Natural killer cell treated with Interleukin-12 subunit alpha and Interleukin-12 subunit beta and Interleukin-15 and Interleukin-18, amount 100 ng/mL, for 72 hours (primary cell): ENCODE data around the gene CREB3. TPM values are rescaled to one million over a fixed set of nuclear protein-coding genes. Genes with fewer than 3 reads are reported as not detected.
A peak's percentile ranks its signal among the peaks of the same experiment; 100 is the strongest.

Experiments used
- ATAC-seq, 2 donors: fragments of 150-1000 bp; cut with Tn5 transposase in 1 of 2; sonication (Bioruptor Pico), chemical (Tn5 transposase) in 1 of 2; 2 replicates each; pipeline ENCODE4 v1.10.0; 2021
- DNase-seq: peaks from one replicate; pipeline ENCODE4 v3.0.0; 2022; ENCODE audit warnings: low spot score
- H3K27ac Mint-ChIP-seq, 2 donors: 1 replicate in 1 of 2; 2 replicates in 1 of 2; pipeline ENCODE4 v1.8.0; 2022; ENCODE audit warnings: mixed read lengths in 2 of 2, mild to moderate bottlenecking in 1 of 2, moderate library complexity in 1 of 2
- H3K27me3 Mint-ChIP-seq, 2 donors: 1 replicate in 1 of 2; 2 replicates in 1 of 2; pipeline ENCODE4 v1.8.0; 2022; ENCODE audit warnings: mixed read lengths in 2 of 2
- H3K36me3 Mint-ChIP-seq: one replicate; pipeline ENCODE4 v1.8.0; 2022; ENCODE audit warnings: mixed read lengths
- H3K4me1 Mint-ChIP-seq, 2 donors: 1 replicate in 1 of 2; 2 replicates in 1 of 2; pipeline ENCODE4 v1.8.0; 2022; ENCODE audit warnings: low read depth in 2 of 2, mixed read lengths in 2 of 2, mild to moderate bottlenecking in 1 of 2
- H3K4me3 Mint-ChIP-seq: one replicate; pipeline ENCODE4 v1.8.0; 2022; ENCODE audit warnings: mixed read lengths
- H3K9me3 Mint-ChIP-seq: 2 replicates; pipeline ENCODE4 v1.8.0; 2022; ENCODE audit warnings: mixed read lengths
- total RNA-seq, 2 donors: library from RNA; stranded (reverse); gene quantifications; one replicate each; pipeline ENCODE4 v1.2.3, GENCODE V29; 2022

Gene CREB3
- total RNA-seq, 2 donors from 2014 or later: 29.4 to 35.7 TPM

DNA sequence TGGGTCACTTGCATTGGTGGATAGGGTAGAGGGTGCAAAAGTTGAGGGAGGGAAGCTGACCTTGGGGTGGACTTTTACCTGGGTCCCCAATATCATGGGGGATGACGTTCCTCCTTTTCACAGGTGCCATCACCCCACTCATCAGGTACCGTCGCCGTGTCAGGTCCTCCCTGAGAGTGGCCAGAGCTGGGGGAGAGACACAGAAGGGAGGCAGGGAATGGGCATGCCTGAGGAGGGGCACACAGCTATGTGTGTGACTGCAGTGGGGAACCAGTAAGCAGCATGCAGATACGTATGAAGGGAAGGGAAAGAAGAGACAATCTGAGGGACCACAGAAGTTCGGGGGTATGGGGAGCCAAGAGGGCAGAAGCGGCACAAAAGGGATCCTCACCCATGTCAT lies 6.5 kb downstream of the CREB3 start:
- Mint-ChIP-seq H3K4me3 (no peak overlapping the region), H3K4me1 (peaks cover 24 to 27% of the 10 kb centered on the region in 2 donors), H3K27ac (no peak overlapping the region), H3K9me3 (no peaks in the 10 kb centered on the region), H3K36me3 (peaks cover 25% of the 10 kb centered on the region), H3K27me3 (no peaks in the 10 kb centered on the region)
- DNase-seq (no peak), ATAC-seq (no peak)

DNA sequence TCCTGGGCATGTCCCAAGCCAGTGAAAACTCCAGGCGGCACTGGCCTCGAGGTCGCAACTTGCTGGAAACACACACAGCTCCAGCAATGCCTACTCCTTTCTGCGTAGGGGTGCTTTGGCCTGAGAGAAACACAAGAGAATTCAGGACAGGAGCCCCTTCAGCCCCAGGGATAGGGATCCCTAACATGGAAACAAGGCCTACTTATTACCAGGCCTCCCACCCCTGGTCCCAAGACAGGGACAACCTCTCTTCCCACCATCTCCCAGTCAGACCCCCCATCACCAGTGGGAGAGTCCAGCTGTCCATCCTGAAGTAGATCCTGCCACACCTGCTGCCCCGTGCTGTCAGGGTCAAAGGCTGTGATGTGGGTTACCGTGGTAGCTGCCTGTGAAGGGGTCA lies 7.8 kb downstream of the CREB3 start:
- H3K9me3 Mint-ChIP-seq: no peaks in the 10 kb centered on the region
- peaks cover 19 to 33% of the 10 kb centered on the region in 2 donors for H3K4me1 Mint-ChIP-seq
- peaks cover 21% of the 10 kb centered on the region for H3K36me3 Mint-ChIP-seq
- H3K4me3 Mint-ChIP-seq: no peak overlapping the region
- H3K27me3 Mint-ChIP-seq: no peaks in the 10 kb centered on the region
- H3K27ac Mint-ChIP-seq: no peak overlapping the region
- no peak for DNase-seq
- ATAC-seq: no peak

DNA sequence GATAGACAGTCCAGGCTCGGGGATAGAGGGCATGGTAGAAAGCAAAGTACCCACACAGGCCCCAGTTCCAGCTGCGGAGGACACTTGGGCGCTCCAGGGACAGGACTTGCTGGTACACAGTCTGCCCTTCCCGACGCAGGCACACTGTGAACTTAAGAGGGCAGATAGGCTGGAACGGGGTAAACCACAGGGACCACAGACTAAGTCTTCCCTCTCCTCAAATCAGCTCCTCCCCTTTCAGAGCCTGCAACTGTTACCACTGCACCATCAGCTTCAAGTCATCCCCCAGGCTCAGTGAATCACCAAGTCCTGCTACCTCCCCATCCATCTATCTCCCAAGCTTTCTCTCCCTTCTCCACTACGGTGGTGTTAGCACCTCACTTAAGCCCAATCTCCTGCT lies 9.3 kb downstream of the CREB3 start:
- peak overlapping the region; percentile 12 to 24 for H3K27ac Mint-ChIP-seq
- DNase-seq (no peak), ATAC-seq (peak; percentile 43 to 69)
- no peak overlapping the region for H3K4me3 Mint-ChIP-seq
- H3K4me1 Mint-ChIP-seq: peaks cover 26 to 40% of the 10 kb centered on the region in 2 donors
- peaks cover 21% of the 10 kb centered on the region for H3K36me3 Mint-ChIP-seq
- no peaks in the 10 kb centered on the region for H3K9me3 Mint-ChIP-seq
- H3K27me3 Mint-ChIP-seq: no peaks in the 10 kb centered on the region

DNA sequence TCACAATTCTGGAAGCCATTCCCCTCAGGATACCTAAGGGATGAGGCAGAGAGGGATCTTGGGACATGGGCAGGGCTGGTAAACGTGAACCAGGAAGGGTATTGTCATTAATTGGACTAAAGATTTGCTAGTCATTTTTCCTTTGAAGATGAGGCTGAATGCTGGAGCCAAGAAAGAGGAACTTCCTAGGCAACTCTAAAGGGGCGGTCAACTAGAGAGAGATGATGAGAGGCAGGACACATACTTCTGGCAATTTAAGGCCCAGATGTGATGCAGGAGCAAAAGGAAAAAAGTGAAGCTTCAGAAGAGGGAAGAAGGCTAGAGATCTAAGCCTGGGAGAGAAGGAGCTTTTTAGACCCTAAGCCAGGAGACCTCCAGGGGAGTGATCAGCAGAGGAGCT lies 11.0 kb downstream of the CREB3 start:
- Mint-ChIP-seq H3K9me3 (no peaks in the 10 kb centered on the region), H3K36me3 (peaks cover 21% of the 10 kb centered on the region), H3K27ac (peak overlapping the region in 1 of 2 donors; percentile 4), H3K4me3 (no peak overlapping the region), H3K27me3 (no peaks in the 10 kb centered on the region), H3K4me1 (peaks cover 41 to 54% of the 10 kb centered on the region in 2 donors)
- DNase-seq (no peak), ATAC-seq (no peak)

DNA sequence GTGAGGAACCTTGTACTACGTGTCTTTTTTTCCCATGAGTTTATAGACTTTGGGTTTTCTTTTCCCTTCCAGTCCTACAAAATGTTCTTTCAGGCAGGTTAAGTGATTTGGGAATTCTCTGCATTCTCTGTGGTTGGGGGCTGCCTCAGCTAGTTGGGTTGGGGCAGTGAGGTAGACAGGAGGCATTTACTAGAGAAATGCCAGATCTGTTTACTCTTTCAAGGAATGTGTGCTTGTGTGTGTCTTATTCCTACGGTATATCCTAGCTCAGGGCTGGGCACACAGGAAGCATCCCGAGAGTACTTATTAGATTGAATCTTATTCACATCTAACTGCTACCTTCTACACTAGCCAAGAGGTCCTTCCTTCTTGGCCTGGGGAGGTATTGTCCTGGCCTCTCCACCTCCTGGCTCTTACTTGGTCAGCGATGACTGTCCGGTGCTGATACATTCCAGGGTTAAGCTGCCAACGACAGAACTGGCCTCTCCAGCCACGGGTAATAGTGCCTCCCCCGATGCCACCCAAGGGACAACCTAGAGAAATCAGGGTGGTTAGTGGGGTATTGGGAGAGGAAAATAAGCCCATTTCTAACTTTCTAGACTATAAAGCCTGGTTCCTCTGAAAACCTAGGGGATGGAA lies 11.5 kb downstream of the CREB3 start:
- H3K4me1 Mint-ChIP-seq: peaks cover 41 to 54% of the 10 kb centered on the region in 2 donors
- DNase-seq: no peak
- H3K27me3 Mint-ChIP-seq: no peaks in the 10 kb centered on the region
- H3K9me3 Mint-ChIP-seq: no peaks in the 10 kb centered on the region
- no peak for ATAC-seq
- H3K4me3 Mint-ChIP-seq: no peak overlapping the region
- H3K36me3 Mint-ChIP-seq: peaks cover 15% of the 10 kb centered on the region
- H3K27ac Mint-ChIP-seq: peak overlapping the region in 1 of 2 donors; percentile 4

DNA sequence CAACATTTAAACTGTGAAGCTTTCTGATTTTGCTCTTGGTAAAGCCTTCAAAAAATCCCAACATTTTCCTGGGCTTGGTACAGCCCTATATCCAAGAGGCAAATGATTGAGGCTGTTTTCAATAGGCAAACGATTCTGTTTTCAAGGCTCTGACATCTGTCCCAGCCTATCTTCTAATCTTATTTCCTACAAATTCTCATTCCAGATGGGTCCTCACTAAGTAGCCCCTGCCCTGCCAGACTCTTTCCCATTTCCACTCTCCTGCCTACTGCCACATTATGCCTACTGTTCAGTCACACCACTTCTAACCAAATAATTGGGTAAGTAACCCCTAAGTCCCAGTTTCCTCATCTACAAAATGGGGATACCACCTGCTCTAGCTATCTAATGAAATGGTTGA lies 13.1 kb downstream of the CREB3 start:
- Mint-ChIP-seq H3K36me3 (peaks cover 14% of the 10 kb centered on the region), H3K4me1 (peaks cover 48 to 58% of the 10 kb centered on the region in 2 donors), H3K27me3 (no peaks in the 10 kb centered on the region), H3K27ac (peak overlapping the region in 1 of 2 donors; percentile 61), H3K9me3 (no peaks in the 10 kb centered on the region), H3K4me3 (peak overlapping the region; percentile 95)
- ATAC-seq (no peak), DNase-seq (no peak)

DNA sequence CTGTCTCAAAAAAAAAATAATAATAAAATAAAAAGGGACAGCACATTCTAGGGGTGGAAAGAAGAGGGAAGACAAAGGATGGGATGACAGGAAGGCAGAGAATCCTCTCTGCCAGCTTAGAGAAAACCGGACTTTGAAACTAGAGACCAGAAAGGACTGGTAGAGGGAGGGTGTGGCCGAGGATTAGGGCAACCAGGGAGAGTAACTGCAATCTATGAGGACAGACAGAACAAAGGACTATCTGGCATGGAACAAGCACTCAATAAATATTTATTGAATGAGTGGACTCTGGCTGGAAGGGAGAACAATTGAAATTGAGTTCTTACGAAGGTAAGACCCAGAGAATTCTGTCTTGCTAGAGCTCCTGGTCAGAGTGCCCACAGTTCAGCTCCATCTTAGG lies 14.1 kb downstream of the CREB3 start:
- H3K27ac Mint-ChIP-seq: peak overlapping the region in 1 of 2 donors; percentile 92
- no peak for DNase-seq
- H3K9me3 Mint-ChIP-seq: no peaks in the 10 kb centered on the region

DNA sequence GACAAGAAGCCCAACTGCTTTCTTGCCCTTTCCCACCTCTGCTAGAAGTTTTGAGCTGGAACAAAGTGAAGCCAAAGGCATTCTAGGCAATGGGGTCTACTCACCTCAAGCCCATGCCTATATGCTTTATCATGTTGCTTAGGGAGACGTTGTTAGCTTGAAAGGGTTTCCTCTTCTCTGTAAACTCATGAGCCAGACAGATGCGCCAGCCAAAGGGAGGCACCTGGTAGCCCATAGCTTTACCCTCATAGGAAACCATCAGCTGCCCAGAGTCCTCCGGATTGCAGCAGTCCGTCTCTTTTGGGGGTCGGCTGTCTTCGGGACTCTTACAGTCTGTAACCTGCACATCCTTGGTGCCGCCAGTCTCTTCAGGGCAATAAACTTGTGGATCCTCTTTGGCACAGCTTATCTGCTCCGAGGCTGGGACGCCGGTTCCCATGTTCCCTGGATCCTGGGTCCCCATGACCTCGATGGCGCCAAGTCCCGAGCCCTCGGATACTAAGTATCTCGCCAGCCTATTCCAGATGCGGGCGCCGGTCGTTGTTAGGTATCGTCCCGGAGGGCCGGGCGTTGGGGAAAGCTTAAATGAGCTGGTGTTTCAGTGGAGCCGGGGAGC lies 15.9 kb downstream of the CREB3 start:
- peaks cover 35 to 51% of the 10 kb centered on the region in 2 donors for H3K4me1 Mint-ChIP-seq
- no peaks in the 10 kb centered on the region for H3K9me3 Mint-ChIP-seq
- no peak for ATAC-seq
- no peak for DNase-seq
- H3K27me3 Mint-ChIP-seq: no peaks in the 10 kb centered on the region
- H3K36me3 Mint-ChIP-seq: peaks cover 19% of the 10 kb centered on the region
- H3K27ac Mint-ChIP-seq: peak overlapping the region; percentile 65 to 92
- H3K4me3 Mint-ChIP-seq: peak overlapping the region; percentile 95

More for the DNA sequence above, 14.1 kb downstream of the CREB3 start:
- Mint-ChIP-seq H3K4me1 (peaks cover 48 to 59% of the 10 kb centered on the region in 2 donors), H3K27me3 (no peaks in the 10 kb centered on the region), H3K36me3 (peaks cover 14% of the 10 kb centered on the region), H3K4me3 (peak overlapping the region; percentile 95)
- ATAC-seq: no peak

DNA sequence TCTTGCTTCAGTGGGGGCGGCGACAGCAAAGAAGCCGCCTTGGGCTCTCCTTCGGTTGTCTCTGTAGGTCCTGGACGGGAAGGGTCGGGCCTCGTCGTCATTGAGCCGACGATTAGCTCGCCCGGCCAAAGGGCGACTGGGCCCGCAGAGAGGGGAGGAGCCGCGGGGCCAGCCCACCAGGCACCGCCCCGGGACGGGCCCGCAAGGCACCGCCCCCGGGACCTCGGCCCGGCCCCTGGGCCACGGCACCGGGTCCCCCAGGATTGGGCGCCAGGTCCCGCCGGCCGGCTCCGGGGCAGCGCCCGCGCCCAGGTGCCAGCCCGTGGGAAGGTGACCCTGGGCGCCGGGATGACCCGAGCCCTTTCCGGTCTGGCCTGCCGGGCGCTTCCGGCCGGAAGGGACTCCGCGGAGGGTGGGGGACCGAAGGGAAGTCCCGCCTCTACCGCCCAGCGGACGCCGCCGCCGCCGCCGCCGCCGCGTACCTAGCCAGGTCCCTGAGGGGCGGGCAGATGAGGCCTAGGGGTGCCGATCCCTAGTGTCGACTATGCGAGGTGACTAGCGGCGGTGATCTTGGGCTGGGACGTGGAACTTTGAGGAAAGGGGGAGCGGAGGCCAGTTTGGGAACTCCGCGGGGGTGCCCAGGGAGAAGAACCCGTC lies 16.5 kb downstream of the CREB3 start, which contains the start of the genes GBA2 and RGP1:
Gene GBA2, minus strand, starts transcription at position 371 of the 657 bp plus-strand sequence. CDS start 524 bp downstream, outside the sequence.
Gene RGP1, plus strand, starts transcription at position 430 of the 657 bp plus-strand sequence. CDS start 469 bp downstream, outside the sequence.
- Mint-ChIP-seq H3K9me3 (no peaks in the 10 kb centered on the region), H3K27ac (peak within 1 kb of the TSS; percentile 65 to 92), H3K4me1 (peaks cover 35 to 48% of the 10 kb centered on the region in 2 donors), H3K27me3 (no peaks in the 10 kb centered on the region), H3K4me3 (peak within 1 kb of the TSS; percentile 95), H3K36me3 (peaks cover 14% of the 10 kb centered on the region)
- ATAC-seq (peak; percentile 94), DNase-seq (peak; percentile 88)

DNA sequence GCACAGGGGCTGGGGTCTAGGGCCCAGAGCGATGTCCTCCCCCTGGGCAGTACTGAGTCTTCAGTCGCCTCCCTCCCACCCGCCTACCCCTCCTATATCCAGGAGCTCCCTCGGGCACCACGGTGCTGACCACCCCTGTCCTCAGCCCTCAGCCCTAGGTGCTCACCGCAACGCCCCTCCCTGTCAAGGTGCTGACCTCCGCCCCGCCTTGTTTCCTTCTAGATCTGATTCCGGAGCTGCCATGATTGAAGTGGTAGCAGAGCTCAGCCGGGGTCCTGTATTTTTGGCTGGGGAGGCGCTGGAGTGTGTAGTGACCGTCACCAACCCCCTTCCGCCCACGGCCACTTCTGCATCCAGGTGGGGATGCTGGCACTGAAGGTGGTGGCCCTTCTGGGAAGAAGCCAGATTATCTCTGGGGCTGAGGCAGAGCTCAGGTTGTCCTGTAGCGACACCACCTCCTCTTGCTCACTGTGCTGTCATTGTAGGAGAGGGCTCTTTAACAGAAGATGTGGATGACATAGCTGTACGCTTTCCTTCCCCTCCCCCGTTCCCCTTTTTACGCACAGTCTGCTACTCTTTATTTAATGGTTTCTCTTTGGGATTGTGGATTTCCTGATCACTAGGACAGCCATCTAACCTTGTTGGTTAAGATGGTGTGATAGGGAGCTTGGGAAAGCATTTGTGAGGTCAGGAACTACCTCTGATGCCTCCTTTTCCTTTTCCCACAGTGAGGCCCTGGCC lies 17.2 kb downstream of the CREB3 start:
- H3K27me3 Mint-ChIP-seq: no peaks in the 10 kb centered on the region
- no peak for DNase-seq
- H3K27ac Mint-ChIP-seq: peak overlapping the region; percentile 65 to 92
- H3K9me3 Mint-ChIP-seq: no peaks in the 10 kb centered on the region
- H3K4me3 Mint-ChIP-seq: peak overlapping the region; percentile 89
- H3K36me3 Mint-ChIP-seq: peaks cover 14% of the 10 kb centered on the region
- peak; percentile 49 to 54 for ATAC-seq
- H3K4me1 Mint-ChIP-seq: peaks cover 35 to 43% of the 10 kb centered on the region in 2 donors

DNA sequence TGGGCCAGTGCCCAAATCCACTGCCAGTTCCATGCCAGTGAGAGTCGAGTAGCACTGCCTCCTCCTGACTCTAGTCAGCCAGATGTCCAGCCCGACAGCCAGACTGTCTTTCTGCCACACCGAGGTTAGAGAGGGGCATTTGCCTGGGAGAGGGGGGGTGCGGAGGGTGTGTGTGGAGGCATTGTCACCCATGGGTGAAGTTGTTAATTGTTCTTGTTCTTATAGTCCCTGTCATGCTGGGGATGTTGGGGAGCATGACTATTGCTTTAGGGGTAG lies 17.7 kb downstream of the CREB3 start:
- peaks cover 35 to 41% of the 10 kb centered on the region in 2 donors for H3K4me1 Mint-ChIP-seq
- H3K9me3 Mint-ChIP-seq: no peaks in the 10 kb centered on the region
- H3K27me3 Mint-ChIP-seq: no peaks in the 10 kb centered on the region
- H3K4me3 Mint-ChIP-seq: peak overlapping the region; percentile 89
- H3K36me3 Mint-ChIP-seq: peaks cover 14% of the 10 kb centered on the region
- ATAC-seq: no peak
- DNase-seq: no peak
- H3K27ac Mint-ChIP-seq: peak overlapping the region; percentile 65 to 92

DNA sequence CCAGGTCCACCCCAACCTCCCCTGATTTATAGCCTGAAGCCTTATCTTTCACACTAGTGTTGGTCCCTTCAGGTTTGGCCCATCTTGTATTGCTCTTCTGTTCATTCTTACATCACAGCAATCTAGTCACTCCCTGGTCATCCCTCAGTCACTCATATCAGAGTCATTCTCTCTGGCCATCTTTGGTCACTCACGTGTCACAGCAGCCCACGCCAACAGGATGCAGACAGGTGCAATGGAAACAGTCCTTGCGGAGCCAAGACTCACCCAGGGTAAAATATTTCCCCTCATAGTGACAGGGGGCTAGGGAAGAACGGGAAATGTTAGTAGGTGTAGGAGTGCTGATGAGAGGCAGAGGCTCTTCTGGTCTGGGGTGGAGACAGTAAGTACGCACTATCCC lies 21.0 kb downstream of the CREB3 start:
- Mint-ChIP-seq H3K4me1 (peaks cover 23 to 35% of the 10 kb centered on the region in 2 donors), H3K27me3 (no peaks in the 10 kb centered on the region), H3K27ac (no peak overlapping the region), H3K9me3 (no peaks in the 10 kb centered on the region), H3K4me3 (no peak overlapping the region), H3K36me3 (peaks cover 7% of the 10 kb centered on the region)
- DNase-seq (no peak), ATAC-seq (no peak)

DNA sequence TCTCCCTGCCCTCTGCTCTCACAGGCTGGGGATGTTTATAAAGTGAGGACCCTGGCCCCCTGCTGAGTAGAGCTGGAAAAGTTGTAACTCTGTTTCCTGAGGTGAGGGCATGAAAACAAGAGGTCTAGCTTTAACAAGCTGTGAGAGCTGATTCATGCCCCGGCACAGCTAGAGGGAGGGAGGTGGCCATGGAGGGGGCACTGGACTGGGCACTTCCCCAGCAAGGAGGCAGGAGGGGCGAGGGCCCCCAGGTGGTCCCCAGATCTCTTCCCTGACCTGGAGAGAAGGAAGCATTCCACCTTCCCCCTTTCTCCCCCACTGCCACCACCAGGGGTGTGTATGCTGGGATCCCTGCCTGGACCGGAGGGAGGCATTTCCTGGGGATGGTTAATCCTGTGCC lies 21.8 kb downstream of the CREB3 start, which contains the start of gene MSMP:
Gene MSMP, minus strand, starts transcription at position 13 of the 400 bp plus-strand sequence. CDS start 147 bp downstream, outside the sequence.
- ATAC-seq: no peak
- Mint-ChIP-seq H3K4me1 (peaks cover 29 to 41% of the 10 kb centered on the region in 2 donors), H3K27ac (no peak within 1 kb of the TSS), H3K4me3 (no peak within 1 kb of the TSS), H3K27me3 (no peaks in the 10 kb centered on the region), H3K36me3 (peaks cover 7% of the 10 kb centered on the region), H3K9me3 (no peaks in the 10 kb centered on the region)
- no peak for DNase-seq
